Neural crest cell (in vitro differentiated cells): Measurements from ENCODE around the gene ISM1. TPM values are rescaled to one million over a fixed set of nuclear protein-coding genes. Genes with fewer than 3 reads are reported as not detected.

Source experiments
- DNase-seq: peaks from one replicate; pipeline ENCODE4 v3.0.0; 2021; ENCODE audit warnings: low read depth, mixed read lengths, low spot score
- H3K27ac Mint-ChIP-seq: one replicate; pipeline ENCODE4 v1.8.0; 2021; ENCODE audit warnings: mild to moderate bottlenecking, mixed read lengths; ENCODE audit not compliant: unreplicated experiment
- H3K27me3 Mint-ChIP-seq: 2 replicates; pipeline ENCODE4 v1.8.0; 2021; ENCODE audit warnings: low read depth, mild to moderate bottlenecking, mixed read lengths
- H3K36me3 Mint-ChIP-seq: 2 replicates; pipeline ENCODE4 v1.8.0; 2021; ENCODE audit warnings: low read depth, mild to moderate bottlenecking, mixed read lengths
- H3K4me1 Mint-ChIP-seq: 2 replicates; pipeline ENCODE4 v1.8.0; 2021; ENCODE audit warnings: mixed read lengths
- H3K4me3 Mint-ChIP-seq: one replicate; pipeline ENCODE4 v1.8.0; 2021; ENCODE audit warnings: mild to moderate bottlenecking, mixed read lengths
- H3K9me3 Mint-ChIP-seq: 2 replicates; pipeline ENCODE4 v1.8.0; 2021; ENCODE audit warnings: mixed read lengths
- CTCF ChIP-seq: fragments of 200-600 bp; sonication (generic); conservative IDR thresholded peaks from 2 replicates; pipeline ENCODE4 v1.5.0; 2021; ENCODE audit warnings: antibody characterized with exemption, mild to moderate bottlenecking
- total RNA-seq: library from RNA; stranded (reverse); gene quantifications from 2 replicates; pipeline ENCODE4 v1.2.1, GENCODE V29; 2021

ISM1 gene
- total RNA-seq, 1 donor from 2014 or later = 0.33 TPM

GRCh38 chr20:13263451-13263850, 42.4 kb downstream of the ISM1 start:
- TF ChIP-seq CTCF = no peak
- H3K4me1 Mint-ChIP-seq = no peaks in the 10 kb centered on the region
- no peak for DNase-seq
- H3K9me3 Mint-ChIP-seq = no peaks in the 10 kb centered on the region
- no peak overlapping the region for H3K27ac Mint-ChIP-seq
- peaks cover 13% of the 10 kb centered on the region for H3K27me3 Mint-ChIP-seq
- no peaks in the 10 kb centered on the region for H3K36me3 Mint-ChIP-seq
- no peak overlapping the region for H3K4me3 Mint-ChIP-seq

- Mint-ChIP-seq H3K27me3 (peaks cover 24% of the 10 kb centered on the region), H3K9me3 (no peaks in the 10 kb centered on the region), H3K4me3 (no peak overlapping the region), H3K27ac (no peak overlapping the region), H3K4me1 (no peaks in the 10 kb centered on the region), H3K36me3 (no peaks in the 10 kb centered on the region)
- no peak for TF ChIP-seq CTCF
- DNase-seq = no peak
Observed at GRCh38 chr20:13264907-13265306, 43.8 kb downstream of the ISM1 start.

- no peaks in the 10 kb centered on the region for H3K4me1 Mint-ChIP-seq
- no peak for DNase-seq
- no peak overlapping the region for H3K27ac Mint-ChIP-seq
- no peaks in the 10 kb centered on the region for H3K9me3 Mint-ChIP-seq
- peaks cover 26% of the 10 kb centered on the region for H3K27me3 Mint-ChIP-seq
- no peaks in the 10 kb centered on the region for H3K36me3 Mint-ChIP-seq
- no peak overlapping the region for H3K4me3 Mint-ChIP-seq
- TF ChIP-seq CTCF = no peak
Observed at GRCh38 chr20:13265941-13266340, 44.9 kb downstream of the ISM1 start.

- no peaks in the 10 kb centered on the region for H3K36me3 Mint-ChIP-seq
- no peaks in the 10 kb centered on the region for H3K4me1 Mint-ChIP-seq
- no peak overlapping the region for H3K27ac Mint-ChIP-seq
- TF ChIP-seq CTCF = no peak
- no peak for DNase-seq
- H3K27me3 Mint-ChIP-seq = peaks cover 29% of the 10 kb centered on the region
- H3K9me3 Mint-ChIP-seq = no peaks in the 10 kb centered on the region
- no peak overlapping the region for H3K4me3 Mint-ChIP-seq
Observed at GRCh38 chr20:13267231-13267630, 46.2 kb downstream of the ISM1 start.

GRCh38 chr20:13268953-13269352, 47.9 kb downstream of the ISM1 start:
- DNase-seq = no peak
- no peaks in the 10 kb centered on the region for H3K36me3 Mint-ChIP-seq
- no peak overlapping the region for H3K27ac Mint-ChIP-seq
- H3K27me3 Mint-ChIP-seq = peaks cover 29% of the 10 kb centered on the region
- TF ChIP-seq CTCF = no peak
- H3K4me1 Mint-ChIP-seq = no peaks in the 10 kb centered on the region
- no peaks in the 10 kb centered on the region for H3K9me3 Mint-ChIP-seq
- H3K4me3 Mint-ChIP-seq = no peak overlapping the region

GRCh38 chr20:13270211-13270610, 49.1 kb downstream of the ISM1 start:
- Mint-ChIP-seq H3K4me3 (no peak overlapping the region), H3K4me1 (no peaks in the 10 kb centered on the region), H3K27ac (no peak overlapping the region), H3K27me3 (peaks cover 29% of the 10 kb centered on the region), H3K9me3 (no peaks in the 10 kb centered on the region), H3K36me3 (no peaks in the 10 kb centered on the region)
- no peak for TF ChIP-seq CTCF
- DNase-seq = no peak
